GM12872 (cell line): ENCODE measurements around the gene RPS6KA2.

Experiments
- CTCF ChIP-seq: IDR thresholded peaks from 3 replicates; pipeline ENCODE4 v1.5.1; 2011; ENCODE audit warnings: low read depth, mild to moderate bottlenecking, low read length, moderate library complexity; ENCODE audit not compliant: insufficient read depth

RPS6KA2 gene

GRCh38 chr6:166615059-166615770 lies 11.8 kb downstream of the RPS6KA2 start:
- no peak for TF ChIP-seq CTCF

GRCh38 chr6:166614589-166614988 lies 12.5 kb downstream of the RPS6KA2 start:
- TF ChIP-seq CTCF, result no peak

- TF ChIP-seq CTCF, result no peak
Observed at GRCh38 chr6:166614171-166614583, 12.9 kb downstream of the RPS6KA2 start.

- TF ChIP-seq CTCF, result no peak
Observed at GRCh38 chr6:166613027-166613426, 14.0 kb downstream of the RPS6KA2 start.

- no peak for TF ChIP-seq CTCF
Observed at GRCh38 chr6:166612471-166612881, 14.6 kb downstream of the RPS6KA2 start.

- TF ChIP-seq CTCF, result no peak
Observed at GRCh38 chr6:166611631-166612030, 15.4 kb downstream of the RPS6KA2 start.

- TF ChIP-seq CTCF, result no peak
Observed at GRCh38 chr6:166610069-166610468, 17.0 kb downstream of the RPS6KA2 start.
